Progenitor cell of endocrine pancreas (in vitro differentiated cells): ENCODE results near the gene PRRX2. TPM values are rescaled to one million over a fixed set of nuclear protein-coding genes. Genes with fewer than 3 reads are reported as not detected.

ENCODE experiments used
- DNase-seq: peaks from one replicate; pipeline ENCODE4 v3.0.0; 2021; ENCODE audit warnings: low spot score; ENCODE audit not compliant: unreplicated experiment
- H3K27ac Mint-ChIP-seq: 2 replicates; pipeline ENCODE4 v1.8.0; 2021; ENCODE audit warnings: mild to moderate bottlenecking, moderate library complexity, mixed read lengths
- H3K27me3 Mint-ChIP-seq: 2 replicates; pipeline ENCODE4 v1.8.0; 2021; ENCODE audit warnings: mixed read lengths
- H3K36me3 Mint-ChIP-seq: 2 replicates; pipeline ENCODE4 v1.8.0; 2022; ENCODE audit warnings: mixed read lengths; ENCODE audit not compliant: insufficient read depth
- H3K4me1 Mint-ChIP-seq: 2 replicates; pipeline ENCODE4 v1.8.0; 2021; ENCODE audit warnings: low read depth, mixed read lengths
- H3K4me3 Mint-ChIP-seq: 2 replicates; pipeline ENCODE4 v1.8.0; 2021; ENCODE audit warnings: low read depth, mild to moderate bottlenecking, moderate library complexity, mixed read lengths
- H3K9me3 Mint-ChIP-seq: 2 replicates; pipeline ENCODE4 v1.8.0; 2021; ENCODE audit warnings: low read depth, mixed read lengths
- CTCF ChIP-seq: fragments of 200-600 bp; sonication (generic); IDR thresholded peaks from one replicate; pipeline ENCODE4 v1.5.0; 2021; ENCODE audit warnings: antibody characterized with exemption, mild to moderate bottlenecking; ENCODE audit not compliant: unreplicated experiment
- total RNA-seq: library from RNA; stranded (reverse); gene quantifications from 2 replicates; pipeline ENCODE4 v1.2.1, GENCODE V29; 2021

Gene PRRX2
- total RNA-seq, 1 donor from 2014 or later, result 0.79 TPM

DNA sequence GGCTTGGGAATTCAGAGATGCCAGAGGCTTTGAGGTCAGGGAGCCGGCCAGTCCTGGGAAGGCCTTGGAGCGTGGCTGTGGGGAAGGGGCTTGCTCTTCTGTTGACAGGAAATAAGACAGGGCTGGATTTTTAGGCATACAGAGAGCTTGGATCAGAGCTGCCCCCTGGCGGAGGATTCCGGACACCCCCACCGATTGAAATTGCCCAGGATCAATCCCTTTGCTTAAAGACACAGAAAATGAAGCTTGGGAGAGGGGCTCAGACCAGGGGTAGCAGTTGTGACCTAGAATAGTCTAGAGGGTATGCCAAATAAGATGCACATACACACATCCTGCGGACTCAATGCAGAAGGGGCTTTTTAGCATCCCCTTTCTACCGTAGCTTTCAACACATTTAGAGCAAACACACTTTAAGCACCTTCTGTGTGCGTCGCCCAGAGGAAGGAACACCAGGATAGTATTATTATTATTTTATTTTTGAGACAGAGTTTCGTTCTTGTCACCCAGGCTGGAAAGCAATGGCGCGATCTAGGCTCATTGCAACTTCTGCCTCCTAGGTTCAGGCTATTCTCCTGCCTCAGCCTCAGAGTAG is 41.2 kb upstream of the PRRX2 start:
- Mint-ChIP-seq H3K9me3 (no peaks in the 10 kb centered on the region), H3K4me1 (peaks cover 18% of the 10 kb centered on the region), H3K36me3 (no peaks in the 10 kb centered on the region), H3K27ac (peak overlapping the region; percentile 84), H3K4me3 (peak overlapping the region; percentile 67), H3K27me3 (peaks cover 7% of the 10 kb centered on the region)
- peak; percentile 71 for TF ChIP-seq CTCF
- DNase-seq, result peak; percentile 56

GRCh38 chr9:129624947-129625346 is 40.5 kb upstream of the PRRX2 start:
- no peaks in the 10 kb centered on the region for H3K9me3 Mint-ChIP-seq
- H3K36me3 Mint-ChIP-seq, result no peaks in the 10 kb centered on the region
- H3K27ac Mint-ChIP-seq, result no peak overlapping the region
- H3K4me3 Mint-ChIP-seq, result peak overlapping the region; percentile 86
- DNase-seq, result no peak
- TF ChIP-seq CTCF, result no peak
- H3K27me3 Mint-ChIP-seq, result peaks cover 7% of the 10 kb centered on the region
- H3K4me1 Mint-ChIP-seq, result peaks cover 17% of the 10 kb centered on the region

DNA sequence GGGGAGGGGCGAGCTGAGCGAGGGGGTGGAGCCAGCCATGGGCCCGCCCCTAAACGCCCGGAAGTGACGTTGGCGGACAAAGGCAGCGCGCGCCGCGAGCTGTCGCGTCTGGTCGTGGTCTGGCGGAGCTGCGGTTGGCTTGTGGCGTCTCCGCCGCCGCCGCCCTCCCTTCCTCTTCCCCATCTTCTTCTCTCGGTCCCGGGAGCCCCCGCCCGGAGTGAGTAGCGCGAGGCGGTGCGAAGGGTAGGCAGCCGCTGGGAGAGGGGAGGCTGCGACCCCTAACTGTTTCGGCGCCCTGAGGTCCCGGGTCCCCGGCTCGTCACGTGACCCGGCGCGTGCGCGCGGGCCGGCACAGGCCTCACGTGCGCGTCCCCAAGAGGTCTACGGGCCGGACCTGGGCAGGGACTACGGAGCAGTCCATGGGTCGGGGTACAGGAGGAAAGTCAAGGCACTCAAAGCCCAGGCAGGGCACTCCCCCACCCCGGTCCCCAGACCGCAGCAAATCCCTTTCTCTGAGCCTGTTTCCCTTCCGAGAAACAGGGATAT is 39.3 kb upstream of the PRRX2 start, which contains the start of gene NTMT1:
Gene NTMT1, plus strand, starts transcription at position 85 of the 546 bp plus-strand sequence. CDS start 6,541 bp downstream, outside the sequence.
- peak; percentile 79 for DNase-seq
- peak within 1 kb of the TSS; percentile 93 for H3K27ac Mint-ChIP-seq
- no peak for TF ChIP-seq CTCF
- H3K4me1 Mint-ChIP-seq, result peaks cover 17% of the 10 kb centered on the region
- no peaks in the 10 kb centered on the region for H3K36me3 Mint-ChIP-seq
- H3K9me3 Mint-ChIP-seq, result no peaks in the 10 kb centered on the region
- peak within 1 kb of the TSS; percentile 86 for H3K4me3 Mint-ChIP-seq
- peaks cover 3% of the 10 kb centered on the region for H3K27me3 Mint-ChIP-seq

GRCh38 chr9:129626625-129627284 is 38.7 kb upstream of the PRRX2 start:
- TF ChIP-seq CTCF, result no peak
- Mint-ChIP-seq H3K9me3 (no peaks in the 10 kb centered on the region), H3K27me3 (no peaks in the 10 kb centered on the region), H3K27ac (peak overlapping the region; percentile 65), H3K4me1 (peaks cover 17% of the 10 kb centered on the region), H3K36me3 (no peaks in the 10 kb centered on the region), H3K4me3 (peak overlapping the region; percentile 86)
- no peak for DNase-seq

DNA sequence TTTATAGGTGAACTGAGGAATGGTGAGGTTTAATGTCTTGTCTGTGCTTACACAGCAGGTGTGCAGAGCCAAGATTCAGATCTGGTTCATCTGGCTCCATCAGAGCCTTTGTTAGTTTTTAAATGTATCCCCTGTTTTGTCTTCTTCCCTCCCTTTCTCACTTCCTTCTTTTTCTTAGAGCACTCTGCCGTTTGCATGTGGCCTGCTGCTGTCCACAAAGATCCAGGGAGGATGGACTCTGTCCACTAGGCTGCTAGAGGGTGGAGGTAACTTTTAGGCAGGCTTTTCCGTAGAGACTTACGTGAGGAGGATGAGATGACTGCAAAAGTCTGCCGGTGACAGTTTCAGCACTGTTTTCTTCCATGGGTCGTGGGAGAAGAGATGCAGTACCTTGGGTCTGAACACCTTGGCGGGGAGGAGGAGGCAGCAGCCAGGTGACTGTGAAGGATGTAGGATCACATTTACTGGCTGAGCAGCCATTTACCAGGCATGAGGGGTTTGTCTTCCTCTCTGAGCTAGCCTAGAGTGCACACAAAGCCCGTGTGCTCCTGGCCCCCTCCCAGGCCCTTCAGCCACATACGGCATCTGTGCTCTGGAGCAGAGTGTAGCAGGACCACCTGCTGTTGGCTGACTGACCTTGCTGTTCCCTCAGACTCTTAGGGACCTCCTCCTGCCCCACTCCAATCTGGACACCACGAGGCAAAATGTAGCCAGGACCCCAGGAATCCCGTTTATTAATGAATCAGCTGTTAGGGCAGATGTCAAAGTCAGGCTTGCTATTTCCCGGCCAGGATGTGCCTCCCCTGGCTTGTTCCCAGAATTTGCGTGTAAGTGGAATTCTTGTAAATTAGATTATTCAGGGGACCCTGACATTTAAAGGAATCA is 37.6 kb upstream of the PRRX2 start:
- Mint-ChIP-seq H3K4me3 (peak overlapping the region; percentile 86), H3K27ac (peak overlapping the region; percentile 23), H3K36me3 (peaks cover 2% of the 10 kb centered on the region), H3K9me3 (no peaks in the 10 kb centered on the region), H3K4me1 (peaks cover 17% of the 10 kb centered on the region), H3K27me3 (no peaks in the 10 kb centered on the region)
- no peak for DNase-seq
- TF ChIP-seq CTCF, result no peak
